HTERT RPE-1 (cell line): ENCODE data around the gene MOGAT3.

Experiments
- in situ Hi-C: fragments of 300-500 bp; cut with MboI; formaldehyde crosslinking; loops from 4 replicates; pipeline ENCODE4 v1.14.3; 2020; ENCODE audit warnings: low sequenced_read_pairs

MOGAT3 gene

GRCh38 chr7:101234636-101235035, 33.8 kb upstream of the MOGAT3 start:
- in situ Hi-C loops = no loop called here

GRCh38 chr7:101233907-101234547, 33.2 kb upstream of the MOGAT3 start:
- in situ Hi-C loops = no loop called here

- in situ Hi-C loops = no loop called here
These were observed 31.5 kb upstream of the MOGAT3 start for GRCh38 chr7:101232141-101232850.

GRCh38 chr7:101231644-101232043, 30.8 kb upstream of the MOGAT3 start:
- in situ Hi-C loops = no loop called here

GRCh38 chr7:101226721-101227120, 25.9 kb upstream of the MOGAT3 start:
- in situ Hi-C loops = no loop called here

GRCh38 chr7:101225650-101226049, 24.8 kb upstream of the MOGAT3 start:
- in situ Hi-C loops = no loop called here

GRCh38 chr7:101223528-101223927, 22.7 kb upstream of the MOGAT3 start:
- in situ Hi-C loops = no loop called here

- in situ Hi-C loops = no loop called here
These were observed 21.5 kb upstream of the MOGAT3 start for GRCh38 chr7:101222275-101222830.

- in situ Hi-C loops = no loop called here
These were observed 19.5 kb upstream of the MOGAT3 start for GRCh38 chr7:101220295-101220694.

- in situ Hi-C loops = no loop called here
These were observed 17.6 kb upstream of the MOGAT3 start for GRCh38 chr7:101218236-101219125.

- in situ Hi-C loops = no loop called here
These were observed 16.8 kb upstream of the MOGAT3 start, which contains the start of the genes PLOD3 and ZNHIT1 for GRCh38 chr7:101217388-101218235. TSS of gene PLOD3 (minus strand) at chr7:101217581. CDS start at chr7:101217274, 307 bp downstream. TSS of gene ZNHIT1 (plus strand) at chr7:101218165. CDS start at chr7:101218196, 31 bp downstream.

GRCh38 chr7:101216860-101217387, 16.1 kb upstream of the MOGAT3 start:
- in situ Hi-C loops = no loop called here

- in situ Hi-C loops = no loop called here
These were observed 15.4 kb upstream of the MOGAT3 start for GRCh38 chr7:101216001-101216859.

GRCh38 chr7:101212014-101212413, 11.2 kb upstream of the MOGAT3 start:
- in situ Hi-C loops = no loop called here

GRCh38 chr7:101211501-101211900, 10.7 kb upstream of the MOGAT3 start:
- in situ Hi-C loops = no loop called here

GRCh38 chr7:101210143-101210542, 9.3 kb upstream of the MOGAT3 start:
- in situ Hi-C loops = no loop called here

GRCh38 chr7:101208794-101209193, 8.0 kb upstream of the MOGAT3 start:
- in situ Hi-C loops = no loop called here

- in situ Hi-C loops = no loop called here
These were observed 6.6 kb upstream of the MOGAT3 start for GRCh38 chr7:101207459-101207858.

GRCh38 chr7:101206665-101207042, 5.8 kb upstream of the MOGAT3 start:
- in situ Hi-C loops = no loop called here
